DND-41 (cell line): ENCODE measurements around the gene HDAC10.

ENCODE experiments used
- EZH2 ChIP-seq: IDR thresholded peaks from 3 replicates; pipeline ENCODE4 v1.6.1; 2012; ENCODE audit warnings: borderline replicate concordance, low read depth, mild to moderate bottlenecking, moderate library complexity, low read length, inconsistent platforms; ENCODE audit not compliant: severe bottlenecking
- TF ChIP-seq, protein P1 (sequence below): IDR thresholded peaks from 2 replicates; pipeline ENCODE4 v1.5.1; 2012; ENCODE audit warnings: borderline replicate concordance, low read length, moderate library complexity, mild to moderate bottlenecking; ENCODE audit not compliant: poor library complexity, severe bottlenecking; ENCODE audit errors: extremely low read depth

DNA sequence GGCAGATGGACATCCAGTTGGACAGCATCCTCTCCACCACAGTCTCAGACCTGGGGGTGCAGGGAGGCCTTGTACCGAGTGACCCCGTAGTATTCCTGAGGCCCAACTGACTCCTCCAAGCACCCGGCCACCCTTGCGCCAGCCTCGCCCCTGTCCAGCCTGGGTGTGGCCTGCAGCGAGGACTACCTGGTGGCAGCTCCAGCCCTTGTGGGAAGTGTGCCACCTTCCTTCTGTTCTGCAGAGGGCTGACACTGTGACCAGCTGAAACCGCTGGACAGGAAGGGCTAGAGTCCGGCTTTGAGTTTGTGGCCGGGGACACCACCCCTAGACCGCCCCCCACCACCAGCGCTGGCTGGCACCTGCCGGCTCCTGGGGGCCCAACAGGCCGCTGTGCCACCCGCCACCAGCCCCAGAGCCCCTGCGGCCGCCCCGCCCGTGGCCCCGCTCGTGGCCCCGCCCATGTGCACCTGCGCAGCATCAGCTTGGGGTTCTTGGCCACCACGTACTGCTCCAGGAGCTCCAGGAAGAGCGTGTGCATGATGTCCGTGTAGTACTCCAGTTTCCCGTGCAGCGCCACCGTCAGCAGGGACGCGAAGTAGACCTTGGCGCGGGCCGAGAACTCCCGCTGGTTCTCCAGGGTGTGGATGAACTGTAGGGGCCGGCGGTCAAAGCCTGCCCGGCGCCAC, 29.1 kb upstream of the HDAC10 start:
- TF ChIP-seq, protein P1, sequence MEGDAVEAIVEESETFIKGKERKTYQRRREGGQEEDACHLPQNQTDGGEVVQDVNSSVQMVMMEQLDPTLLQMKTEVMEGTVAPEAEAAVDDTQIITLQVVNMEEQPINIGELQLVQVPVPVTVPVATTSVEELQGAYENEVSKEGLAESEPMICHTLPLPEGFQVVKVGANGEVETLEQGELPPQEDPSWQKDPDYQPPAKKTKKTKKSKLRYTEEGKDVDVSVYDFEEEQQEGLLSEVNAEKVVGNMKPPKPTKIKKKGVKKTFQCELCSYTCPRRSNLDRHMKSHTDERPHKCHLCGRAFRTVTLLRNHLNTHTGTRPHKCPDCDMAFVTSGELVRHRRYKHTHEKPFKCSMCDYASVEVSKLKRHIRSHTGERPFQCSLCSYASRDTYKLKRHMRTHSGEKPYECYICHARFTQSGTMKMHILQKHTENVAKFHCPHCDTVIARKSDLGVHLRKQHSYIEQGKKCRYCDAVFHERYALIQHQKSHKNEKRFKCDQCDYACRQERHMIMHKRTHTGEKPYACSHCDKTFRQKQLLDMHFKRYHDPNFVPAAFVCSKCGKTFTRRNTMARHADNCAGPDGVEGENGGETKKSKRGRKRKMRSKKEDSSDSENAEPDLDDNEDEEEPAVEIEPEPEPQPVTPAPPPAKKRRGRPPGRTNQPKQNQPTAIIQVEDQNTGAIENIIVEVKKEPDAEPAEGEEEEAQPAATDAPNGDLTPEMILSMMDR, result no peak
- no peak for TF ChIP-seq EZH2
